Measurements from ENCODE around the gene PNMA5.
"Not testable (repeated sequence)": the region's sequence is repeated elsewhere in the genome, so short reads cannot be mapped to it uniquely, and the experiment has no call there.

Gene PNMA5

GRCh38 chrX:152993933-152994332 is at the start of gene PNMA5:
Gene PNMA5 (minus strand): TSS chrX:152994116. CDS start chrX:152991598, 2,518 bp downstream.
- no peak for TF ChIP-seq CTCF (IDR thresholded peaks at IDR 0.05; ENCODE audit: low read depth, low read length, missing control alignments)
- no peak within 1 kb of the TSS for H3K4me3 ChIP-seq (ENCODE audit: low read depth, low read length)
- no peak for DNase-seq (ENCODE audit: low read depth)

GRCh38 chrX:153032397-153033118 is 38.6 kb upstream of the PNMA5 start:
- peak overlapping the region; percentile 71 for H3K4me3 ChIP-seq (ENCODE audit: low read depth, low read length)
- TF ChIP-seq CTCF (IDR thresholded peaks at IDR 0.05; ENCODE audit: low read depth, low read length, missing control alignments), result peak; percentile 81
- peak; percentile 30 for DNase-seq (ENCODE audit: low read depth)

- no peak overlapping the region for H3K4me3 ChIP-seq (ENCODE audit: low read depth, low read length)
- no peak for DNase-seq (ENCODE audit: low read depth)
Measured at GRCh38 chrX:153030801-153031200, 36.9 kb upstream of the PNMA5 start.

GRCh38 chrX:153029875-153030274 is 36.0 kb upstream of the PNMA5 start:
- H3K4me3 ChIP-seq (ENCODE audit: low read depth, low read length), result no peak overlapping the region
- no peak for TF ChIP-seq CTCF (IDR thresholded peaks at IDR 0.05; ENCODE audit: low read depth, low read length, missing control alignments)
- no peak for DNase-seq (ENCODE audit: low read depth)

More at GRCh38 chrX:153030801-153031200, 36.9 kb upstream of the PNMA5 start:
- no peak for TF ChIP-seq CTCF (IDR thresholded peaks at IDR 0.05; ENCODE audit: low read depth, low read length, missing control alignments)

- no peak for DNase-seq (ENCODE audit: low read depth)
- no peak for TF ChIP-seq CTCF (IDR thresholded peaks at IDR 0.05; ENCODE audit: low read depth, low read length, missing control alignments)
- no peak overlapping the region for H3K4me3 ChIP-seq (ENCODE audit: low read depth, low read length)
Measured at GRCh38 chrX:153029162-153029561, 35.2 kb upstream of the PNMA5 start.

GRCh38 chrX:153028487-153028886 is 34.6 kb upstream of the PNMA5 start:
- H3K4me3 ChIP-seq (ENCODE audit: low read depth, low read length); DNase-seq (ENCODE audit: low read depth): not testable (repeated sequence)

GRCh38 chrX:153026501-153026900 is 32.6 kb upstream of the PNMA5 start:
- DNase-seq (ENCODE audit: low read depth); H3K4me3 ChIP-seq (ENCODE audit: low read depth, low read length): not testable (repeated sequence)

- no peak for TF ChIP-seq CTCF (IDR thresholded peaks at IDR 0.05; ENCODE audit: low read depth, low read length, missing control alignments)
- H3K4me3 ChIP-seq (ENCODE audit: low read depth, low read length), result no peak overlapping the region
- no peak for DNase-seq (ENCODE audit: low read depth)
Measured at GRCh38 chrX:153019166-153019565, 25.2 kb upstream of the PNMA5 start.

- H3K4me3 ChIP-seq (ENCODE audit: low read depth, low read length); DNase-seq (ENCODE audit: low read depth): not testable (repeated sequence)
Measured at GRCh38 chrX:153017174-153017573, 23.3 kb upstream of the PNMA5 start.

Measured in GM12864 (cell line).